Keratinocyte (primary cell): ENCODE measurements around the gene NOP14. TPM values are rescaled to one million over a fixed set of nuclear protein-coding genes. Genes with fewer than 3 reads are reported as not detected.

Experiments
- DNase-seq: peaks from one replicate; pipeline ENCODE4 v3.0.0-alpha.2; 2011; ENCODE audit warnings: low read depth, missing footprints, low spot score
- FAIRE-seq: peaks from 2 replicates; lab custom pipeline; 2011; peaks lifted over from hg19 to GRCh38; lab: Jason Lieb, UNC
- H2AFZ ChIP-seq: 2 replicates; pipeline ENCODE4 v1.6.0; 2012; ENCODE audit warnings: low read length, control low read depth, inconsistent platforms; ENCODE audit not compliant: control insufficient read depth
- H3K27ac ChIP-seq: 2 replicates; pipeline ENCODE4 v1.5.1; 2011; ENCODE audit warnings: low read length; ENCODE audit not compliant: control insufficient read depth, insufficient read depth
- H3K27me3 ChIP-seq: 3 replicates; pipeline ENCODE4 v1.6.0; 2011; ENCODE audit warnings: low read length; ENCODE audit not compliant: control insufficient read depth, insufficient read depth; ENCODE audit errors: extremely low read depth
- H3K36me3 ChIP-seq, 2 experiments: 2 replicates in 1 of 2; 3 replicates in 1 of 2; pipeline ENCODE4 v1.5.1; 2011; ENCODE audit warnings: low read length in 2 of 2, mild to moderate bottlenecking in 1 of 2; ENCODE audit not compliant: control insufficient read depth in 2 of 2, insufficient read depth in 2 of 2; ENCODE audit errors: extremely low read depth in 1 of 2
- H3K4me1 ChIP-seq: 3 replicates; pipeline ENCODE4 v1.5.1; 2011; ENCODE audit warnings: low read length; ENCODE audit not compliant: control insufficient read depth, insufficient read depth; ENCODE audit errors: extremely low read depth
- H3K4me2 ChIP-seq: 3 replicates; pipeline ENCODE4 v1.6.0; 2011; ENCODE audit warnings: low read depth, low read length; ENCODE audit not compliant: control insufficient read depth, insufficient read depth; ENCODE audit errors: extremely low read depth
- H3K4me3 ChIP-seq, 3 experiments: fragments of 200-600 bp in 1 of 3; sonication (generic) in 1 of 3; 2 replicates in 2 of 3; 3 replicates in 1 of 3; pipeline ENCODE4 v1.5.1; 2011 to 2016; ENCODE audit warnings: low read length in 3 of 3, mild to moderate bottlenecking in 3 of 3, control low read depth in 2 of 3, inconsistent platforms in 1 of 3, low read depth in 1 of 3, mixed read lengths in 1 of 3, mixed run types in 1 of 3, moderate library complexity in 1 of 3; ENCODE audit not compliant: control insufficient read depth in 2 of 3, insufficient read depth in 2 of 3; ENCODE audit errors: extremely low read depth in 1 of 3
- H3K79me2 ChIP-seq: 2 replicates; pipeline ENCODE4 v1.6.0; 2012; ENCODE audit warnings: low read length; ENCODE audit not compliant: control insufficient read depth, insufficient read depth
- H3K9ac ChIP-seq: 3 replicates; pipeline ENCODE4 v1.6.0; 2011; ENCODE audit warnings: low read length; ENCODE audit not compliant: control insufficient read depth, insufficient read depth; ENCODE audit errors: extremely low read depth
- H3K9me1 ChIP-seq: 3 replicates; pipeline ENCODE4 v1.6.0; 2011; ENCODE audit warnings: low read length; ENCODE audit not compliant: control insufficient read depth, insufficient read depth; ENCODE audit errors: extremely low read depth
- H3K9me3 ChIP-seq: 2 replicates; pipeline ENCODE4 v1.5.1; 2012; ENCODE audit warnings: low read depth, low read length; ENCODE audit not compliant: control insufficient read depth
- H4K20me1 ChIP-seq: 3 replicates; pipeline ENCODE4 v1.6.0; 2011; ENCODE audit warnings: low read length; ENCODE audit not compliant: control insufficient read depth, insufficient read depth; ENCODE audit errors: extremely low read depth
- EZH2 ChIP-seq: IDR thresholded peaks from one replicate; pipeline ENCODE4 v1.6.1; 2012; ENCODE audit warnings: inconsistent platforms, mild to moderate bottlenecking, low read length, moderate library complexity
- dilution Hi-C: fragments of 300-500 bp; cut with MboI; formaldehyde crosslinking; loops from one replicate; pipeline ENCODE4 v1.7.0; 2020; ENCODE audit warnings: low sequenced_read_pairs; ENCODE audit not compliant: extremely low pct_ligation_motif_present
- polyA plus RNA-seq, 5 experiments: library from polyadenylated mRNA; depleted of rRNA in 3 of 5; stranded (reverse) in 3 of 5; stranded (forward) in 1 of 5; unstranded in 1 of 5; fragments of >200 nt; gene quantifications; 1 replicate in 1 of 5; 2 replicates in 3 of 5; 3 replicates in 1 of 5; pipeline versions ENCODE4 v1.2.1 to v1.2.3, GENCODE V29; 2011 to 2012; ENCODE audit warnings: missing spikeins in 2 of 5, low read depth in 1 of 5, low replicate concordance in 1 of 5
- TF ChIP-seq, protein P1 (sequence below), 3 experiments: IDR thresholded peaks in 1 of 3; conservative IDR thresholded peaks in 1 of 3; optimal IDR thresholded peaks in 1 of 3; 2 replicates in 2 of 3; 3 replicates in 1 of 3; pipeline versions ENCODE3 to v1.5.1; 2011; ENCODE audit warnings: low read length in 3 of 3, mild to moderate bottlenecking in 3 of 3, moderate library complexity in 2 of 3, control low read depth in 1 of 3, inconsistent platforms in 1 of 3; ENCODE audit not compliant: insufficient read depth in 2 of 3; ENCODE audit errors: extremely low read depth in 1 of 3

NOP14 gene
- polyA plus RNA-seq, 1 donor (not counting 4 experiments of a cell fraction or from before 2014, with no cell fraction given): 21.8 TPM

GRCh38 chr4:2940267-2941137, 22.7 kb downstream of the NOP14 start:
- TF ChIP-seq EZH2: no peak
- TF ChIP-seq, protein P1, sequence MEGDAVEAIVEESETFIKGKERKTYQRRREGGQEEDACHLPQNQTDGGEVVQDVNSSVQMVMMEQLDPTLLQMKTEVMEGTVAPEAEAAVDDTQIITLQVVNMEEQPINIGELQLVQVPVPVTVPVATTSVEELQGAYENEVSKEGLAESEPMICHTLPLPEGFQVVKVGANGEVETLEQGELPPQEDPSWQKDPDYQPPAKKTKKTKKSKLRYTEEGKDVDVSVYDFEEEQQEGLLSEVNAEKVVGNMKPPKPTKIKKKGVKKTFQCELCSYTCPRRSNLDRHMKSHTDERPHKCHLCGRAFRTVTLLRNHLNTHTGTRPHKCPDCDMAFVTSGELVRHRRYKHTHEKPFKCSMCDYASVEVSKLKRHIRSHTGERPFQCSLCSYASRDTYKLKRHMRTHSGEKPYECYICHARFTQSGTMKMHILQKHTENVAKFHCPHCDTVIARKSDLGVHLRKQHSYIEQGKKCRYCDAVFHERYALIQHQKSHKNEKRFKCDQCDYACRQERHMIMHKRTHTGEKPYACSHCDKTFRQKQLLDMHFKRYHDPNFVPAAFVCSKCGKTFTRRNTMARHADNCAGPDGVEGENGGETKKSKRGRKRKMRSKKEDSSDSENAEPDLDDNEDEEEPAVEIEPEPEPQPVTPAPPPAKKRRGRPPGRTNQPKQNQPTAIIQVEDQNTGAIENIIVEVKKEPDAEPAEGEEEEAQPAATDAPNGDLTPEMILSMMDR (optimal IDR thresholded peaks at IDR 0.05 in 1 of 3, IDR thresholded peaks at IDR 0.05 in 1 of 3, conservative IDR thresholded peaks at IDR 0.05 in 1 of 3; ENCODE audit: extremely low read depth in 1 of 3, insufficient read depth in 2 of 3, low read length in 3 of 3): no peak
- dilution Hi-C loops: no loop called here
- Histone ChIP-seq H3K9me1 (no peaks in the 10 kb centered on the region), H3K36me3 (peaks cover 34 to 62% of the 10 kb centered on the region in 2 experiments), H3K4me3 (no peak overlapping the region), H3K9ac (no peak overlapping the region), H3K27ac (no peak overlapping the region), H3K4me1 (peaks cover 26% of the 10 kb centered on the region), H2AFZ (no peak overlapping the region), H4K20me1 (peaks cover 23% of the 10 kb centered on the region), H3K27me3 (no peaks in the 10 kb centered on the region), H3K4me2 (no peak overlapping the region), H3K9me3 (no peaks in the 10 kb centered on the region), H3K79me2 (peaks cover 10% of the 10 kb centered on the region)
- no peak for FAIRE-seq
- DNase-seq: no peak

DNA sequence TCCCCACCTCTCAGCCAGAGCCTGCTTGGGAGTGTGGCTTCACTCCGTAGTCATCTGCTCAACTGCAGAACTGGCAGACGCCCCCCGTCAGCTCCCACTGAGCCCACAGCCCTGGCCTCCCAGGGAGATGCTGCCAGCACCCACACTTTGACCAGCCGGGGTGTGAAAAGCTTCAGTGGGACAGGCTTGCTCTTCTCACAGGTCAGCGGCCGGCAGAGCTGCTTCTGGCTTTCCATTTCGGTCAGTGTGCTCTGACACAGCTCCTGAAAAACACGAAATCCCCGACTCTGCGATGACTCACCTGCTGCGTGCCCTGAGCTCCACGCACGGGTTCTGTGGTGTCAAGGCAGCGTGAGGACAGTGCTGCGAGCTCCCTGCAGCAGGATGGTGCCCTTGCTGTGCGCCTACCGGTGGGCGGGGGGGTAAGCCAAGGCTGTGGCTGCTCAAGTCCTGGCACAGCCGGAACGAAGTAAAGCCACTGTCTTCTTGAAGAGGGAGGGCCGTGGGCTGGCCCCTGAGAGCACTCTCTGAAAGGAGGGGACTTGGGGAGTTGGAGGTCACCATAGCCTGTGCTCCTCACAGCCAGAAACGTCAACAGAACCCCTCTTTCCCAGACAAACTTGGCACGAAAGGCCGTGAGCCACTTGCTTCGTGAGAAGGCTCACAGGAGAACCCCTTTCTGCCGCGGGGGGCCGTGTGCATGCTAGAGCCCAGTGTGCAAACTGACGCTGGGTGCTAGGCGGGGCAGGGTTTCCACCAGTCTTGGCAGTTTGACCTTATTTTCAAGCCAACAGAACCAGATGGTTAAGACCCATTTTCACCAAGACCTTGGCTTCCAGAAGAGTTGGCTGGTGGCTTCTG, 23.6 kb downstream of the NOP14 start:
- Histone ChIP-seq H3K9ac (no peak overlapping the region), H4K20me1 (peaks cover 23% of the 10 kb centered on the region), H3K27me3 (no peaks in the 10 kb centered on the region), H3K27ac (no peak overlapping the region), H3K36me3 (peaks cover 27 to 62% of the 10 kb centered on the region in 2 experiments), H3K4me3 (no peak overlapping the region), H3K9me1 (no peaks in the 10 kb centered on the region), H3K4me1 (peaks cover 26% of the 10 kb centered on the region), H3K79me2 (peaks cover 17% of the 10 kb centered on the region), H2AFZ (no peak overlapping the region), H3K9me3 (no peaks in the 10 kb centered on the region), H3K4me2 (no peak overlapping the region)
- TF ChIP-seq, protein P1 (optimal IDR thresholded peaks at IDR 0.05 in 1 of 3, IDR thresholded peaks at IDR 0.05 in 1 of 3, conservative IDR thresholded peaks at IDR 0.05 in 1 of 3; ENCODE audit: extremely low read depth in 1 of 3, insufficient read depth in 2 of 3, low read length in 3 of 3): no peak
- dilution Hi-C loops: no loop called here
- no peak for FAIRE-seq
- DNase-seq: no peak
